Liver (tissue), 3 donors: Measurements from ENCODE around the gene OTOGL.

Source experiments
- CTCF ChIP-seq: fragments of 150-350 bp; IDR thresholded peaks from 2 replicates; pipeline ENCODE4 v1.5.1; 2017; ENCODE audit warnings: improper control_type of control experiment, low read depth, low read length; ENCODE audit not compliant: missing input control
- EGR1 ChIP-seq, 2 donors: IDR thresholded peaks; 2 replicates each; pipeline ENCODE4 v1.6.1; 2016 to 2018; ENCODE audit warnings: antibody characterized with exemption in 2 of 2, low read depth in 2 of 2
- FOXA2 ChIP-seq: IDR thresholded peaks from 2 replicates; pipeline ENCODE4 v1.6.1; 2016; ENCODE audit warnings: antibody characterized with exemption
- GABPA ChIP-seq, 2 donors: IDR thresholded peaks in 1 of 2; conservative IDR thresholded peaks in 1 of 2; 2 replicates each; pipeline ENCODE4 v1.6.1; 2016; ENCODE audit warnings: antibody characterized with exemption in 2 of 2, mild to moderate bottlenecking in 1 of 2, moderate library complexity in 1 of 2
- HNF4A ChIP-seq, 2 donors: conservative IDR thresholded peaks; 2 replicates each; pipeline ENCODE4 v1.6.1; 2016; ENCODE audit warnings: antibody characterized with exemption in 2 of 2, mild to moderate bottlenecking in 2 of 2
- MAX ChIP-seq: IDR thresholded peaks from 2 replicates; pipeline ENCODE4 v1.6.1; 2016; ENCODE audit warnings: antibody characterized with exemption
- NR2F2 ChIP-seq: IDR thresholded peaks from 2 replicates; pipeline ENCODE4 v1.6.1; 2016; ENCODE audit warnings: antibody characterized with exemption
- RAD21 ChIP-seq, 2 donors: IDR thresholded peaks; 2 replicates each; pipeline ENCODE4 v1.6.1; 2016; ENCODE audit warnings: antibody characterized with exemption in 2 of 2, mild to moderate bottlenecking in 2 of 2
- REST ChIP-seq: IDR thresholded peaks from 2 replicates; pipeline ENCODE4 v1.6.1; 2016; ENCODE audit warnings: antibody characterized with exemption, mild to moderate bottlenecking
- YY1 ChIP-seq: IDR thresholded peaks from 2 replicates; pipeline ENCODE4 v1.6.1; 2016; ENCODE audit warnings: antibody characterized with exemption, mild to moderate bottlenecking
- ZBTB33 ChIP-seq: IDR thresholded peaks from 2 replicates; pipeline ENCODE4 v1.6.1; 2016; ENCODE audit warnings: antibody characterized with exemption
- TF ChIP-seq, protein P1 (sequence below): IDR thresholded peaks from 2 replicates; pipeline ENCODE4 v1.6.1; 2016; ENCODE audit warnings: antibody characterized with exemption
- donor health status: healthy.
- donor health status: healthy.

DNA sequence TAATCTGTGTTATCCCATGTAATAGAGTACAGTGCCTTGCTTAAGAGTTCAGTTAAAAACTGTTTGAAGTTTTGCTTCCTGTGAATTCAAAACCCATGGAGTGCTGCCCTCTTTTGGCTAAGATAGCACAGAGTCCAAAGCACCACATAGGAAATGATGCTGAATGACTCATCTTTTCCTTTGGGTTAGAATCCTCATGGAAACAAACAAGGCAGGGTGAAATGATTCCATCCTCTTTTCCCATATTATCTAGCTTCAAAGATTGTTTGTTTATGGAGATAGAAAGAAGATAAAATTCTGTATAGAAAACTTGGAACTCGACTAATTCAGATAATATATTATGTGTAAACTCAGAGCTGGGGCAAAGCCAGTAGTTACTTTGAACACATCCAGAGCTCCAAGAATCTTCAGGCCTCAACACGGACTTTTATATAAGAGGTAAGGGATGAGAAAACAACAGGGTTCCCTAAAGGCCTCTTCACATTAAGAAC is 87.4 kb downstream of the OTOGL start:
- TF ChIP-seq CTCF = peak; percentile 66
- peak; percentile 90 to 98 for TF ChIP-seq EGR1 (IDR thresholded peaks at IDR 0.05; ENCODE audit: low read depth in 2 of 2)
- peak; percentile 39 for TF ChIP-seq YY1
- peak; percentile 30 for TF ChIP-seq FOXA2
- TF ChIP-seq, protein P1, sequence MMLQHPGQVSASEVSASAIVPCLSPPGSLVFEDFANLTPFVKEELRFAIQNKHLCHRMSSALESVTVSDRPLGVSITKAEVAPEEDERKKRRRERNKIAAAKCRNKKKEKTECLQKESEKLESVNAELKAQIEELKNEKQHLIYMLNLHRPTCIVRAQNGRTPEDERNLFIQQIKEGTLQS = peak; percentile 100
- no peak for TF ChIP-seq REST
- TF ChIP-seq ZBTB33 = peak; percentile 58
- peak; percentile 63 for TF ChIP-seq NR2F2
- peak; percentile 94 to 98 for TF ChIP-seq RAD21 (IDR thresholded peaks at IDR 0.05)
- TF ChIP-seq GABPA (IDR thresholded peaks at IDR 0.05 in 1 of 2, conservative IDR thresholded peaks at IDR 0.05 in 1 of 2) = peak; percentile 34 to 58
- peak; percentile 29 for TF ChIP-seq MAX
- TF ChIP-seq HNF4A (conservative IDR thresholded peaks at IDR 0.05) = peak; percentile 79 to 84
